GM13976 (cell line): Measurements from ENCODE around the gene H1-8.

Experiments used
- DNase-seq: peaks from one replicate; pipeline ENCODE4 v3.0.0; 2012; ENCODE audit warnings: low spot score
- CTCF ChIP-seq: IDR thresholded peaks from 2 replicates; pipeline ENCODE4 v1.5.1; 2012; ENCODE audit warnings: borderline replicate concordance, mild to moderate bottlenecking; ENCODE audit not compliant: insufficient read depth; ENCODE audit errors: extremely low read depth, missing control alignments, control extremely low read depth
- in situ Hi-C: fragments of 300-500 bp; cut with MboI; formaldehyde crosslinking; loops from one replicate; pipeline ENCODE4 v1.12.0; 2022; ENCODE audit warnings: low sequenced_read_pairs, mixed read lengths, inconsistent platforms; ENCODE audit not compliant: unreplicated experiment

Gene H1-8

GRCh38 chr3:129564981-129565644, 22.1 kb downstream of the H1-8 start:
- no peak for DNase-seq
- no peak for TF ChIP-seq CTCF
- in situ Hi-C loops = no loop called here

- in situ Hi-C loops = no loop called here
- TF ChIP-seq CTCF = no peak
- DNase-seq = no peak
Measured at GRCh38 chr3:129565902-129566301, 22.9 kb downstream of the H1-8 start.

- no peak for TF ChIP-seq CTCF
- in situ Hi-C loops = no loop called here
- no peak for DNase-seq
Measured at GRCh38 chr3:129567176-129567705, 24.3 kb downstream of the H1-8 start.

- in situ Hi-C loops = no loop called here
- no peak for DNase-seq
- TF ChIP-seq CTCF = no peak
Measured at GRCh38 chr3:129567939-129568338, 25.0 kb downstream of the H1-8 start.

GRCh38 chr3:129569856-129570255, 26.9 kb downstream of the H1-8 start:
- no peak for DNase-seq
- TF ChIP-seq CTCF = no peak
- in situ Hi-C loops = no loop called here

- in situ Hi-C loops = no loop called here
- DNase-seq = no peak
- TF ChIP-seq CTCF = no peak
Measured at GRCh38 chr3:129571605-129572547, 28.9 kb downstream of the H1-8 start.
